Measurements from ENCODE around the gene EIF4ENIF1.

EIF4ENIF1 gene, protein sequence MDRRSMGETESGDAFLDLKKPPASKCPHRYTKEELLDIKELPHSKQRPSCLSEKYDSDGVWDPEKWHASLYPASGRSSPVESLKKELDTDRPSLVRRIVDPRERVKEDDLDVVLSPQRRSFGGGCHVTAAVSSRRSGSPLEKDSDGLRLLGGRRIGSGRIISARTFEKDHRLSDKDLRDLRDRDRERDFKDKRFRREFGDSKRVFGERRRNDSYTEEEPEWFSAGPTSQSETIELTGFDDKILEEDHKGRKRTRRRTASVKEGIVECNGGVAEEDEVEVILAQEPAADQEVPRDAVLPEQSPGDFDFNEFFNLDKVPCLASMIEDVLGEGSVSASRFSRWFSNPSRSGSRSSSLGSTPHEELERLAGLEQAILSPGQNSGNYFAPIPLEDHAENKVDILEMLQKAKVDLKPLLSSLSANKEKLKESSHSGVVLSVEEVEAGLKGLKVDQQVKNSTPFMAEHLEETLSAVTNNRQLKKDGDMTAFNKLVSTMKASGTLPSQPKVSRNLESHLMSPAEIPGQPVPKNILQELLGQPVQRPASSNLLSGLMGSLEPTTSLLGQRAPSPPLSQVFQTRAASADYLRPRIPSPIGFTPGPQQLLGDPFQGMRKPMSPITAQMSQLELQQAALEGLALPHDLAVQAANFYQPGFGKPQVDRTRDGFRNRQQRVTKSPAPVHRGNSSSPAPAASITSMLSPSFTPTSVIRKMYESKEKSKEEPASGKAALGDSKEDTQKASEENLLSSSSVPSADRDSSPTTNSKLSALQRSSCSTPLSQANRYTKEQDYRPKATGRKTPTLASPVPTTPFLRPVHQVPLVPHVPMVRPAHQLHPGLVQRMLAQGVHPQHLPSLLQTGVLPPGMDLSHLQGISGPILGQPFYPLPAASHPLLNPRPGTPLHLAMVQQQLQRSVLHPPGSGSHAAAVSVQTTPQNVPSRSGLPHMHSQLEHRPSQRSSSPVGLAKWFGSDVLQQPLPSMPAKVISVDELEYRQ

DNA sequence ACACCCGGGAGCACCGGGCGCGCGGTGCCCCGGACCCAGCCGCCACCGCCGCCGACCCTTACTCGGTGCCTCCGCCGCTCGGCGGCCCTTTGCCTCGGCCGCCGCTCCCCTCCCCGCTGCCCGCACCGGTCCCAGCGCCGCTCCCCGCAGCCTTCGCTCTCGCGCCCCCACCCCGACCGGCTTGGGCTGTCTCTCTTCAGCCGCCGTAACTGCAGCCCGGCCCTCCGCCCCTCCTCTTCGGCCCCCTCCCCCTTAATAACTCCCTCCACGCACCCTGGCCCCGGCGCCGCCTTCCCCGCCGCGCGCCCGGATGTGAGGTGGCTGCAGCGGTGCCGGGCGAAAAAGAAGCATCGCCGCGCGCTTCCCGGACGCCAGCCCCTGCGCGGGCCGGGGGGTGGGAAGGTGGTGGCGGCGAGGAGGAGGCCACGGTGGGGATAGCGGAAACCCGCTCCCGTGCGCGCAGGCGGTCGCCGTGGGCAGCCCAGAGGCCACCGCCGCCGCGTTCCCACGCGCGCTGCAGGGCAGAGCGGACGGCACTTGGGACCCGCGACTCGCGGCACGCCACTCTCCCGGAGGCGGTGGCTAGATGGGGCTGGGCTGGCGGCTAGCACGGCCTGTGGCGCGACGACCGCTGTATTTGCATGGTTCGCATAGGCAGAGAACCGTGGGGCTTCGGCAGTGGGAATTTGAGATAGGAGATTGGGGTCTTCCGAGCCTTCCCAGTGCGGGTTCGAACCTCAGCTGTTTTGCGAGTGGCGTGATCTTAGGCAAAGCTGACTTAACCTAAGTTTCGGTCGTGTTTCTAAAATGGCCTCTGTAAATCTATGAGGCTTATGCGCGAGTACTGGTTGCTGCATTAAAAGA lies at the start of gene EIF4ENIF1:
Gene EIF4ENIF1 (minus strand): TSS at position 211 of the 864 bp plus-strand sequence. CDS start 1,124 bp downstream, outside the sequence.
- TF ChIP-seq LEF1 (IDR thresholded peaks at IDR 0.05; ENCODE audit: borderline replicate concordance) (peak; percentile 76; the same call in 1 of the 2 replicates), BHLHE40 (IDR thresholded peaks at IDR 0.05; ENCODE audit: borderline replicate concordance) (no peak), L3MBTL2 (conservative IDR thresholded peaks at IDR 0.05) (peak; percentile 30; the same call in 1 of the 2 replicates), ELF4 (IDR thresholded peaks at IDR 0.05) (no peak), TARDBP (IDR thresholded peaks at IDR 0.05) (peak; percentile 97)
- TF ChIP-seq, protein P1, sequence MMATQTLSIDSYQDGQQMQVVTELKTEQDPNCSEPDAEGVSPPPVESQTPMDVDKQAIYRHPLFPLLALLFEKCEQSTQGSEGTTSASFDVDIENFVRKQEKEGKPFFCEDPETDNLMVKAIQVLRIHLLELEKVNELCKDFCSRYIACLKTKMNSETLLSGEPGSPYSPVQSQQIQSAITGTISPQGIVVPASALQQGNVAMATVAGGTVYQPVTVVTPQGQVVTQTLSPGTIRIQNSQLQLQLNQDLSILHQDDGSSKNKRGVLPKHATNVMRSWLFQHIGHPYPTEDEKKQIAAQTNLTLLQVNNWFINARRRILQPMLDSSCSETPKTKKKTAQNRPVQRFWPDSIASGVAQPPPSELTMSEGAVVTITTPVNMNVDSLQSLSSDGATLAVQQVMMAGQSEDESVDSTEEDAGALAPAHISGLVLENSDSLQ (IDR thresholded peaks at IDR 0.05): no peak
- ChIA-PET CTCF (interaction anchor here (0.6 kb wide), 1 partner anchor 8 kb away, joined by 4 read pairs; no protein-coding TSS in a partner anchor), POLR2A (interaction anchor here (0.8 to 1.0 kb wide), 2 partner anchors 19 to 141 kb away, joined by 3 to 4 read pairs; no protein-coding TSS in a partner anchor)
- DNase-seq (ENCODE audit: extremely low spot score): peak; percentile 92

DNA sequence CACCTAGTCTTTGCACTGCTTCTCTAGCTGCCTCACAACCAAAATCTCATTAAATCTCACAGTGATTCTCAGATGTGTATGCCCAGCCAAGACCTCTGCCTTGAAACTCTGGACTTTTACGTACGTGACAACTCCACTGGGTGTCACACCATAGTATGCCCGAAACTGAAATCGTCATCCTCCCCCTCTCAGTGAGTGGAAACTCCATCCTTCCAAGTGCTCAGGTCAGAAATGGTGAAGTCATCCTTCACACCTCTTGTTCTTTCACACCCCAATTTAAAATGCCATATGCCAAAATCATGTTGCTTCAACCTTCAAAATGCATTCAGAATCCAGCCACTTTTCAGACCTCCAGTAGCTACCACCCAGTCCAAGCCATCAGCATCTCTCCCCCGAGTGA lies 49.2 kb upstream of the EIF4ENIF1 start:
- POLR2A ChIA-PET: no interaction called here
- DNase-seq (ENCODE audit: extremely low spot score): no peak
- TF ChIP-seq ARNT (IDR thresholded peaks at IDR 0.05): no peak
- TF ChIP-seq LEF1 (IDR thresholded peaks at IDR 0.05; ENCODE audit: borderline replicate concordance): no peak
- TF ChIP-seq CTBP1 (IDR thresholded peaks at IDR 0.05; ENCODE audit: borderline replicate concordance): no peak
- TF ChIP-seq FOXA1 (IDR thresholded peaks at IDR 0.05): no peak
- TF ChIP-seq NFRKB (IDR thresholded peaks at IDR 0.05): no peak
- no peak for TF ChIP-seq HDGF (IDR thresholded peaks at IDR 0.05; ENCODE audit: borderline replicate concordance)
- TF ChIP-seq, protein P1 (IDR thresholded peaks at IDR 0.05): no peak
- no peak for TF ChIP-seq FOXK2 (IDR thresholded peaks at IDR 0.05)
- TF ChIP-seq SP1 (IDR thresholded peaks at IDR 0.05): no peak
- no peak for TF ChIP-seq TARDBP (IDR thresholded peaks at IDR 0.05)
- CTCF ChIA-PET: no interaction called here

DNA sequence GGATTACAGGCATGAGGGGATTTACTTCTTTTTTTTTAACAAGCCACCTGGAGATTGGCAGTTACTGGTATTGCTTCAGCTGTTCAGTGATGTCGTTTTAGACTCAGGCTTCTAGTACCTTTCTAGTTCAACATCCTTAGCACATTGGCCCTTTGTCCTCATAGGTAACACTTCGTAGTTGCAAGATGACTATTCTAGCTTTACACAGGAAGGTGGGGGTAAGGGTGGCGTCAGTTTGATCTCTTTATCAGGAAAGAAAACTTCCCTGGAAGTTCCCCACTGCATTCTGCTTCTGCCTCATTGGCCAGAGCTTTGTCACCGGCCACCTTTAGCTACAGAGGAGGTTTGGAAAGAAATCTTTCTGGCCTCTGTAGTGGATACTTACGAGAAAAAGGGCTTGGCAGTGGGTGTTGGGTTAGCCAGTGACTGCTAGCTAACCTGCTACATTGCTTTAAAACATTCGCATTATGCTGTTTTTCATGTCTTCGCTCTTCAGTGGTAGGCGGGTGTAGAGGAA lies 47.4 kb upstream of the EIF4ENIF1 start:
- POLR2A ChIA-PET: no interaction called here
- no peak for DNase-seq (ENCODE audit: extremely low spot score)
- TF ChIP-seq ZNF384 (IDR thresholded peaks at IDR 0.05): no peak
- no peak for TF ChIP-seq FOXM1 (IDR thresholded peaks at IDR 0.05; ENCODE audit: borderline replicate concordance)
- TF ChIP-seq, protein P1 (IDR thresholded peaks at IDR 0.05): no peak
- TF ChIP-seq ELF4 (IDR thresholded peaks at IDR 0.05): no peak
- no peak for TF ChIP-seq NFRKB (IDR thresholded peaks at IDR 0.05)
- no peak for TF ChIP-seq FOXA1 (IDR thresholded peaks at IDR 0.05)
- no peak for TF ChIP-seq SP1 (IDR thresholded peaks at IDR 0.05)
- no peak for TF ChIP-seq SUZ12 (IDR thresholded peaks at IDR 0.05)
- no peak for TF ChIP-seq CTBP1 (IDR thresholded peaks at IDR 0.05; ENCODE audit: borderline replicate concordance)
- no peak for TF ChIP-seq TARDBP (IDR thresholded peaks at IDR 0.05)
- no peak for TF ChIP-seq L3MBTL2 (conservative IDR thresholded peaks at IDR 0.05)
- no peak for TF ChIP-seq BHLHE40 (IDR thresholded peaks at IDR 0.05; ENCODE audit: borderline replicate concordance)
- TF ChIP-seq FOXK2 (IDR thresholded peaks at IDR 0.05): no peak
- TF ChIP-seq ARNT (IDR thresholded peaks at IDR 0.05): no peak
- no peak for TF ChIP-seq HDGF (IDR thresholded peaks at IDR 0.05; ENCODE audit: borderline replicate concordance)
- TF ChIP-seq LEF1 (IDR thresholded peaks at IDR 0.05; ENCODE audit: borderline replicate concordance): no peak
- CTCF ChIA-PET: no interaction called here

DNA sequence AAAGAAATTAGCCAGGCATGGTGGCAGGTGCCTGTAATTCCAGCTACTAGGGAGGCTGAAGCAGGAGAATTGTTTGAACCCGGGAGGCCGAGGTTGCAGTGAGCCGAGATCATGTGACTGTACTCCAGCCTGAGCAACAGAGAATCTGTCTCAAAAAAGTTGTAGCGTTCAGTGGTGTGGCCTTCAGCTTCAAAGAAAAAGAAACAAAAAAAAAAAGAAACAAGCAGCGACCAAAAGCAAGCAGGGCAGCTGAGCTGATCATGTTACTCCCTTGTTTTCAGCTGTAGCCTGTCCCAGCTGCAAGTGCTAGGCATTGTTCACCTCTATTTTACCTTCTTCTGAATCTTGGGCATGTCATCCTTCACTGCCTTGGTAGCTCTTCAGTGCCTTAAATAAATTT lies 43.7 kb upstream of the EIF4ENIF1 start:
- no peak for DNase-seq (ENCODE audit: extremely low spot score)
- TF ChIP-seq LEF1 (IDR thresholded peaks at IDR 0.05; ENCODE audit: borderline replicate concordance) (no peak), ELF4 (IDR thresholded peaks at IDR 0.05) (no peak), FOXA1 (IDR thresholded peaks at IDR 0.05) (no peak), HDGF (IDR thresholded peaks at IDR 0.05; ENCODE audit: borderline replicate concordance) (no peak), L3MBTL2 (conservative IDR thresholded peaks at IDR 0.05) (no peak), SP1 (IDR thresholded peaks at IDR 0.05) (no peak), ZNF384 (IDR thresholded peaks at IDR 0.05) (no peak), NFRKB (IDR thresholded peaks at IDR 0.05) (no peak), FOXM1 (IDR thresholded peaks at IDR 0.05; ENCODE audit: borderline replicate concordance) (no peak)
- CTCF ChIA-PET: no interaction called here
- POLR2A ChIA-PET: interaction anchor here (0.9 kb wide), 1 partner anchor 38 kb away, joined by 4 read pairs; no protein-coding TSS in a partner anchor

DNA sequence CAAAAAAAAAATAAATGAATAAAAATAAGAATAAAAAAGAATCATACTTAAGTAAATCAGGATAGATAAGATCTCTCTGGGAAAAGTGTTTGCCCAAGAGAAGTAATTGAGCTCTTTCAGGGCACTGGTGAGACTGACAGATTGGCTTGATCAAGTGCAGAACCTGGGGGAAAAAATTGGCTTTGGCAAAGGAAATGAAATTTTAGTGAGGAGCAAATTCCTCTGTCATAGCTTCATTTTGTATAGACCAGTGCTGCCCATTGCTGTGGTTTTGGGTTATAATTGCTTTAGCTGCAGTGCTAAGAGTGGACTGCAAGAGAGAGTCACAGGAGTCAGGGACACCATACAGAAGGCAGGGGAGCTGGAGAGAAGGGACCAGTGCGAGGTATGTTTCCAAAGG lies 42.4 kb upstream of the EIF4ENIF1 start:
- ChIA-PET CTCF (interaction anchor here (0.6 kb wide), 1 partner anchor 11 kb away, joined by 3 read pairs; no protein-coding TSS in a partner anchor), POLR2A (no interaction called here)
- TF ChIP-seq FOXA1 (IDR thresholded peaks at IDR 0.05) (no peak), ELF4 (IDR thresholded peaks at IDR 0.05) (no peak), SUZ12 (IDR thresholded peaks at IDR 0.05) (no peak), L3MBTL2 (conservative IDR thresholded peaks at IDR 0.05) (no peak), TARDBP (IDR thresholded peaks at IDR 0.05) (no peak), CTBP1 (IDR thresholded peaks at IDR 0.05; ENCODE audit: borderline replicate concordance) (no peak), SP1 (IDR thresholded peaks at IDR 0.05) (no peak), ZNF384 (IDR thresholded peaks at IDR 0.05) (no peak), ARNT (IDR thresholded peaks at IDR 0.05) (no peak), BHLHE40 (IDR thresholded peaks at IDR 0.05; ENCODE audit: borderline replicate concordance) (no peak), NFRKB (IDR thresholded peaks at IDR 0.05) (no peak), LEF1 (IDR thresholded peaks at IDR 0.05; ENCODE audit: borderline replicate concordance) (no peak)
- TF ChIP-seq, protein P1 (IDR thresholded peaks at IDR 0.05): no peak
- DNase-seq (ENCODE audit: extremely low spot score): no peak

All from HEK293T (cell line).